HepG2 (cell line): Measurements from ENCODE around the gene MGAT2. TPM values are rescaled to one million over a fixed set of nuclear protein-coding genes. Genes with fewer than 3 reads are reported as not detected.

Source experiments
- ELF3 ChIP-seq: IDR thresholded peaks from 2 replicates; pipeline ENCODE4 v1.6.1; 2016; ENCODE audit warnings: missing genetic modification reagents, missing compliant biosample characterization
- FOXP1 ChIP-seq, 2 experiments: fragments of 450-650 bp in 1 of 2; IDR thresholded peaks; 2 replicates each; pipeline ENCODE4 v1.6.1; 2017 to 2018; ENCODE audit warnings: antibody characterized with exemption in 1 of 2
- IKZF5 ChIP-seq: IDR thresholded peaks from 2 replicates; pipeline ENCODE4 v1.6.1; 2018; ENCODE audit warnings: missing genetic modification reagents, mild to moderate bottlenecking, missing compliant biosample characterization
- PTBP1 ChIP-seq: fragments of 200-400 bp; formaldehyde crosslinking; IDR thresholded peaks from 2 replicates; pipeline ENCODE4 v1.6.1; 2018; ENCODE audit warnings: low read length, low read depth; ENCODE audit not compliant: poor library complexity, severe bottlenecking
- RERE ChIP-seq: IDR thresholded peaks from 2 replicates; pipeline ENCODE4 v1.6.1; 2016; ENCODE audit warnings: low read depth, missing genetic modification reagents, missing compliant biosample characterization
- YEATS2 ChIP-seq: sonication (generic); formaldehyde crosslinking; IDR thresholded peaks from 2 replicates; pipeline ENCODE4 v1.4.0; 2020; ENCODE audit warnings: missing genetic modification reagents, borderline replicate concordance
- ZBTB40 ChIP-seq, 2 experiments: fragments of 450-650 bp in 1 of 2; sonication (generic) in 1 of 2; formaldehyde crosslinking in 1 of 2; IDR thresholded peaks; 2 replicates each; pipeline versions ENCODE4 v1.6.1 to v1.8.0; 2016 to 2022; ENCODE audit warnings: antibody characterized with exemption in 1 of 2, mild to moderate bottlenecking in 1 of 2, missing genetic modification reagents in 1 of 2
- ZMYM4 ChIP-seq: sonication (generic); formaldehyde crosslinking; IDR thresholded peaks from 2 replicates; pipeline ENCODE4 v1.8.1; 2023; ENCODE audit warnings: mild to moderate bottlenecking, missing genetic modification reagents
- ZNF513 ChIP-seq: sonication (generic); formaldehyde crosslinking; conservative IDR thresholded peaks from 2 replicates; pipeline ENCODE4 v1.5.0; 2020; ENCODE audit warnings: missing genetic modification reagents
- polyA plus RNA-seq, 8 experiments: library from polyadenylated mRNA; depleted of rRNA in 3 of 8; stranded (reverse) in 7 of 8; unstranded in 1 of 8; fragments of >200 nt; fragmentation: Illumina TruSeq in 4 of 8; extraction: Trizol in 4 of 8; gene quantifications; 2 replicates each; pipeline versions ENCODE4 v1.2.1 to v1.2.3, GENCODE V29; 2011 to 2016; ENCODE audit warnings: low read depth in 4 of 8, missing spikeins in 1 of 8, mixed read lengths in 1 of 8; ENCODE audit not compliant: insufficient read depth in 1 of 8
- total RNA-seq, 5 experiments: library from RNA; depleted of rRNA; stranded (reverse); fragments of >200 nt; fragmentation: Illumina TruSeq; extraction: Trizol; gene quantifications; 2 replicates each; pipeline ENCODE4 v1.2.3, GENCODE V29; 2016; ENCODE audit warnings: low read depth in 1 of 5

Gene MGAT2
- total and polyA plus RNA-seq, 2 of the 13 experiments (the other 11 are each of a cell fraction or from before 2014, with no cell fraction given), result 12.9 to 51.9 TPM

- TF ChIP-seq ZNF513 (CRISPR knock-in tag) (no peak), IKZF5 (CRISPR knock-in tag) (peak; percentile 58; the same call in 1 of the 2 replicates), ZMYM4 (peak; percentile 31; the same call in 1 of the 2 replicates), FOXP1 (IDR thresholded peaks at IDR 0.05) (no peak), FOXP1 (CRISPR knock-in tag; IDR thresholded peaks at IDR 0.05) (peak; percentile 90), ZBTB40 (IDR thresholded peaks at IDR 0.05) (no peak), ZBTB40 (CRISPR knock-in tag; IDR thresholded peaks at IDR 0.05) (no peak), PTBP1 (no peak), YEATS2 (CRISPR knock-in tag) (no peak), RERE (no peak), ELF3 (peak; percentile 60; the same call in 1 of the 2 replicates)
Observed at GRCh38 chr14:49659526-49660455, 39.2 kb downstream of the MGAT2 start (continued).
